RWPE1 (cell line): ENCODE data around the gene TREML4.

ENCODE experiments used
- CTCF ChIA-PET: fragments of 350-600 bp; sonication (Branson Sonifier 250); formaldehyde crosslinking; extraction: SDS; loops from one replicate; lab custom pipeline; 2021; lab: Yijun Ruan, JAX
- POLR2A ChIA-PET: fragments of 400-600 bp; formaldehyde crosslinking; extraction: SDS; loops from one replicate; lab custom pipeline; 2020; ENCODE audit warnings: antibody characterized with exemption; ENCODE audit not compliant: low non-redundant PET; lab: Yijun Ruan, JAX
- DNase-seq: peaks from one replicate; pipeline ENCODE4 v3.0.0; 2012; ENCODE audit warnings: low spot score
- H3K27ac ChIP-seq: fragments of 450-650 bp; 2 replicates; pipeline ENCODE4 v1.5.1; 2017
- CTCF ChIP-seq: fragments of 450-650 bp; conservative IDR thresholded peaks from 2 replicates; pipeline ENCODE4 v1.5.1; 2017; ENCODE audit warnings: low read depth, mild to moderate bottlenecking

TREML4 gene

GRCh38 chr6:41257369-41258195 is 29.4 kb downstream of the TREML4 start:
- DNase-seq: no peak
- POLR2A ChIA-PET: no interaction called here
- peak overlapping the region; percentile 76 for H3K27ac ChIP-seq
- CTCF ChIA-PET: no interaction called here
- no peak for TF ChIP-seq CTCF

- no peak for TF ChIP-seq CTCF
- peak overlapping the region; percentile 76 for H3K27ac ChIP-seq
- ChIA-PET POLR2A (no interaction called here), CTCF (interaction anchor here (0.5 kb wide), 1 partner anchor 21 kb away, joined by 4 read pairs; no protein-coding TSS in a partner anchor)
- DNase-seq: no peak
Measured at GRCh38 chr6:41258196-41258493, 30.0 kb downstream of the TREML4 start.

DNA sequence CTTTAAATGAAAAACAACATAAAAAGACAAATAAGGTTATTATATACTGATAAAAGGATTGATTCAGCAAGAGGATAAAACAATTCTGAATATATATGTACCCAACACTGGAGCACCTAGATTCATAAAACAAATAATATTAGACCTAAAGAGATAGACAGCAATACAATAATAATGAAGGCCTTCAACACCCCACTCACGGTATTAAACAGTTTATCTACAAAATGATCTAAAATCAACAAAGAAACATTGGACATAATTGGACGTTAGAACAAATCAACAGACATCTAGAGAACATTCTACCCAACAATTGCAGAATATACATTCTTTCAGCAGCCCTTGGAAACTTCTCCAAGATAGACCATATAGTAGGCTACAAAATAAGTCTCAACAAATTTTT is 34.3 kb downstream of the TREML4 start:
- CTCF ChIA-PET: no interaction called here
- no peak for DNase-seq
- no peak for TF ChIP-seq CTCF
- POLR2A ChIA-PET: no interaction called here
- no peak overlapping the region for H3K27ac ChIP-seq

DNA sequence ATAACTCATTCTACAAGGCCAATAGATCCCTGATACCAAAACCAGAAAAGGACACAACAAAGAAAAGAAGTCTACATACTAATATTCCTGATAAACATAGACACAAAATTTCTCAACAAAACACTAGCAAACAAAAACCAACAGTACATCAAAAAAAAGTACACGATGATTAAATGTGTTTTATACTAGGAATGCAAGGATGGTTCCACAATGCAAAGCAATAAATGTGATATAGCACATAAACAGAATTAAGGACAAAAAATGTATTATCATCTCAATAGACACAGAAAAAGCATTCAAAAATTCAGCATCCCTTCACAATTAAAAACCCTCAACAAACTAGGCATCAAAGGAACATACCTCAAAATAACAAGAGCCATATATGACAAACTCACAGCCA is 35.1 kb downstream of the TREML4 start:
- TF ChIP-seq CTCF: no peak
- ChIA-PET POLR2A (no interaction called here), CTCF (no interaction called here)
- H3K27ac ChIP-seq: no peak overlapping the region
- no peak for DNase-seq

DNA sequence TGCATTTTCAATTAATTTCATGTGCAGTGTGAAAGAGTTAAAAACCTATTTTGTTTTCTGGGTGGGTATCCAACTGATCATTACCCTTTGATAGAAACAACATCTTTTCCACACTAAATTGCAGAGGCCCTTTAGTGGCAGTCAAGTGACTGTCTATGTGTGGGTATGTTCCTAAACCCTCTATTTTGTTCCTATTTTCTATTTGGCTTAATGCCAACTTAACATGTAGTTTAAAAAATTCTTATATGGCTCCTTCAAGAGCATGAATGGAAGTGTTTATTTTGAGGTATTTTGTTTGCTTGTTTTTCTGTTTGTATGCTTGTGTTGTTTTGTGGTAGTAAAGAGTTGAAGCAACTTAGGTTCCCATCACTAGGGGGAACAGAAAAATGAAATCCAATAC is 38.4 kb downstream of the TREML4 start:
- no peak overlapping the region for H3K27ac ChIP-seq
- no peak for TF ChIP-seq CTCF
- no peak for DNase-seq
- CTCF ChIA-PET: no interaction called here
- POLR2A ChIA-PET: no interaction called here

- no peak overlapping the region for H3K27ac ChIP-seq
- no peak for TF ChIP-seq CTCF
- CTCF ChIA-PET: no interaction called here
- POLR2A ChIA-PET: no interaction called here
- DNase-seq: no peak
Measured at GRCh38 chr6:41268478-41268877, 40.3 kb downstream of the TREML4 start.
